Measurements from ENCODE around the gene COLEC11. TPM values are rescaled to one million over a fixed set of nuclear protein-coding genes. Genes with fewer than 3 reads are reported as not detected.

COLEC11 gene
- total and polyA plus RNA-seq, 10 of the 15 experiments (the other 5 are each of a cell fraction or from before 2014, with no cell fraction given), result 0.08 to 0.74 (median 0.14) TPM; not detected in 4

- TF ChIP-seq IRF5 (IDR thresholded peaks at IDR 0.05; ENCODE audit: borderline replicate concordance) (no peak), HCFC1 (IDR thresholded peaks at IDR 0.05; ENCODE audit: low read length) (no peak)
Measured at GRCh38 chr2:3628241-3628679, 33.3 kb downstream of the COLEC11 start (continued).

GRCh38 chr2:3628800-3629199 is 33.9 kb downstream of the COLEC11 start:
- in situ Hi-C loops (cut with MboI), result no loop called here
- no peak for DNase-seq (ENCODE audit: low read depth, low spot score)

More at GRCh38 chr2:3628800-3629199, 33.9 kb downstream of the COLEC11 start:
- 80% methylated on average over 12 of the region's 12 CpGs for WGBS (ENCODE audit: insufficient coverage, insufficient replicate concordance, low lambda C conversion rate, missing lambda C conversion rate)
- Histone ChIP-seq H3K4me2 (ENCODE audit: control insufficient read depth, insufficient read depth) (no peak overlapping the region), H4K20me1 (ENCODE audit: control insufficient read depth, insufficient read depth) (no peaks in the 10 kb centered on the region), H3K9ac (ENCODE audit: control insufficient read depth, insufficient read depth, low read length) (no peak overlapping the region), H3K27ac (ENCODE audit: control insufficient read depth, insufficient read depth) (no peak overlapping the region), H3K4me1 (ENCODE audit: control insufficient read depth, insufficient read depth, low read length) (peaks cover 8% of the 10 kb centered on the region; the same call in 1 of the 2 replicates), H3K9me3 (replicated peaks; ENCODE audit: control insufficient read depth, insufficient read depth, low read length) (no peaks in the 10 kb centered on the region), H3K4me3 (no peak overlapping the region), H3K79me2 (ENCODE audit: control insufficient read depth, insufficient read depth, low read length) (no peaks in the 10 kb centered on the region), H3K27me3 (replicated peaks in 1 of 2; ENCODE audit: control insufficient read depth in 2 of 2, insufficient read depth in 2 of 2, low read length in 1 of 2) (no peaks in the 10 kb centered on the region), H2AFZ (ENCODE audit: control insufficient read depth, low read depth, low read length) (no peak overlapping the region), H3K36me3 (ENCODE audit: control insufficient read depth in 2 of 2, insufficient read depth in 2 of 2, low read length in 1 of 2) (no peaks in the 10 kb centered on the region)
- BruUV-seq (replicated peaks), result no TSS peak
- TF ChIP-seq HDGF (IDR thresholded peaks at IDR 0.05), result no peak
- TF ChIP-seq RAD21 (IDR thresholded peaks at IDR 0.05; ENCODE audit: insufficient read depth, low read depth, low read length), result no peak
- TF ChIP-seq IRF5 (IDR thresholded peaks at IDR 0.05; ENCODE audit: borderline replicate concordance), result no peak
- TF ChIP-seq BCL3 (IDR thresholded peaks at IDR 0.05; ENCODE audit: borderline replicate concordance, insufficient read depth, low read depth, low read length, poor library complexity, severe bottlenecking), result no peak
- no peak for TF ChIP-seq HDAC6 (IDR thresholded peaks at IDR 0.05; ENCODE audit: unreplicated experiment)
- TF ChIP-seq IRF4 (IDR thresholded peaks at IDR 0.05; ENCODE audit: low read depth, low read length), result no peak
- TF ChIP-seq SMAD5 (IDR thresholded peaks at IDR 0.05; ENCODE audit: low read depth), result no peak
- no peak for TF ChIP-seq TBL1XR1 (IDR thresholded peaks at IDR 0.05; ENCODE audit: low read depth, low read length)
- TF ChIP-seq MLLT1 (IDR thresholded peaks at IDR 0.05), result no peak
- no peak for TF ChIP-seq NRF1 (conservative IDR thresholded peaks at IDR 0.05; ENCODE audit: low read depth, low read length)
- FAIRE-seq (no peak), ATAC-seq (no peak)
- ChIA-PET CTCF (no interaction called here), SMC1A (ENCODE audit: uncharacterized antibody, unreplicated experiment) (no interaction called here), RAD21 (ENCODE audit: unreplicated experiment) (no interaction called here), POLR2A (no interaction called here)
- intact Hi-C loops (cut with micrococcal nuclease; ENCODE audit: unreplicated experiment), result no loop called here

All from GM12878 (cell line).